ENCODE data around the gene ABI3.

ABI3 gene

DNA sequence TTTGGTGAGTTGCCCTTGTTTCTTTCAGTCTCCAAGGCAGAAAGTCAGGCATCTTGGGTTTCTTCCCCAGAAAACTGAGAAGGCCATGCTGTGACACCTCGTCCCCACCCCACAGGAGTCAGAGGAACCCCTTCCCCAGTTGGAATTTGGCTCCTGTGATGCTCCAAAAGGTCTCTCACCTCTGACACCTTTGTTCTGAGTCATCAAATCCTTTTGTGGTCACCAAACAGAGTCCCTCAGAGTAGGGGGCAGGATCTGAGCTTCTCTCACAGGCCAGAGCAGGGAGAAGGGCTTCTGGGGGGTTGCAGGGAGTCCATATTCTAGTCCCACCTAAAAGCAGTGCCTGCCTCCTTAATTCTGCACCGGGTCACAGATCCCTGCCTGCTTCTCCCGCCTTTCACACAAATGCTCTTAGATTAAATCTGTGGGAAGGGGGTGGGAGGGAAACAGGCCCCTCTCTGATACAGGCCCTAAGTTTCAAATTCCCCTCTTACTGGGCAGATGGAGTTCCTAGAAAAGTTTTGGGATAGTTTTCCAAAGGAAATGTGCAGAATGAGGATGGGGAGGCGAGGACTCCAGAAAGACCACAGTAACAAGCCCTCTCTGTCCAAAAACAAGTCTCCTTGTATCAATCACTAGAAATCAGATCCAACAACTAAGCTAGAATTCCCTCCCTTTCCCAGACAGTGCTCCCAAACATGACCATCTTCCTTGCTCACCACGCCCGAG is 18.7 kb downstream of the ABI3 start:
- Histone ChIP-seq H3K4me1 (peaks cover 0 to 28% (median 20%) of the 10 kb centered on the region in 4 donors), H3K27ac (no peak overlapping the region), H3K27me3 (peaks cover 0 to 58% of the 10 kb centered on the region in 2 donors), H3K4me3 (no peak overlapping the region), H3K36me3 (no peaks in the 10 kb centered on the region), H3K9me3 (no peaks in the 10 kb centered on the region)
- TF ChIP-seq, protein P1, sequence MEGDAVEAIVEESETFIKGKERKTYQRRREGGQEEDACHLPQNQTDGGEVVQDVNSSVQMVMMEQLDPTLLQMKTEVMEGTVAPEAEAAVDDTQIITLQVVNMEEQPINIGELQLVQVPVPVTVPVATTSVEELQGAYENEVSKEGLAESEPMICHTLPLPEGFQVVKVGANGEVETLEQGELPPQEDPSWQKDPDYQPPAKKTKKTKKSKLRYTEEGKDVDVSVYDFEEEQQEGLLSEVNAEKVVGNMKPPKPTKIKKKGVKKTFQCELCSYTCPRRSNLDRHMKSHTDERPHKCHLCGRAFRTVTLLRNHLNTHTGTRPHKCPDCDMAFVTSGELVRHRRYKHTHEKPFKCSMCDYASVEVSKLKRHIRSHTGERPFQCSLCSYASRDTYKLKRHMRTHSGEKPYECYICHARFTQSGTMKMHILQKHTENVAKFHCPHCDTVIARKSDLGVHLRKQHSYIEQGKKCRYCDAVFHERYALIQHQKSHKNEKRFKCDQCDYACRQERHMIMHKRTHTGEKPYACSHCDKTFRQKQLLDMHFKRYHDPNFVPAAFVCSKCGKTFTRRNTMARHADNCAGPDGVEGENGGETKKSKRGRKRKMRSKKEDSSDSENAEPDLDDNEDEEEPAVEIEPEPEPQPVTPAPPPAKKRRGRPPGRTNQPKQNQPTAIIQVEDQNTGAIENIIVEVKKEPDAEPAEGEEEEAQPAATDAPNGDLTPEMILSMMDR (IDR thresholded peaks at IDR 0.05): no peak
- DNase-seq: no peak
- intact Hi-C loops (cut with DNase I; ENCODE audit: low total_unique reads): loop anchor here (5.0 kb wide), 1 partner anchor 47 kb away; no protein-coding TSS in a partner anchor

DNA sequence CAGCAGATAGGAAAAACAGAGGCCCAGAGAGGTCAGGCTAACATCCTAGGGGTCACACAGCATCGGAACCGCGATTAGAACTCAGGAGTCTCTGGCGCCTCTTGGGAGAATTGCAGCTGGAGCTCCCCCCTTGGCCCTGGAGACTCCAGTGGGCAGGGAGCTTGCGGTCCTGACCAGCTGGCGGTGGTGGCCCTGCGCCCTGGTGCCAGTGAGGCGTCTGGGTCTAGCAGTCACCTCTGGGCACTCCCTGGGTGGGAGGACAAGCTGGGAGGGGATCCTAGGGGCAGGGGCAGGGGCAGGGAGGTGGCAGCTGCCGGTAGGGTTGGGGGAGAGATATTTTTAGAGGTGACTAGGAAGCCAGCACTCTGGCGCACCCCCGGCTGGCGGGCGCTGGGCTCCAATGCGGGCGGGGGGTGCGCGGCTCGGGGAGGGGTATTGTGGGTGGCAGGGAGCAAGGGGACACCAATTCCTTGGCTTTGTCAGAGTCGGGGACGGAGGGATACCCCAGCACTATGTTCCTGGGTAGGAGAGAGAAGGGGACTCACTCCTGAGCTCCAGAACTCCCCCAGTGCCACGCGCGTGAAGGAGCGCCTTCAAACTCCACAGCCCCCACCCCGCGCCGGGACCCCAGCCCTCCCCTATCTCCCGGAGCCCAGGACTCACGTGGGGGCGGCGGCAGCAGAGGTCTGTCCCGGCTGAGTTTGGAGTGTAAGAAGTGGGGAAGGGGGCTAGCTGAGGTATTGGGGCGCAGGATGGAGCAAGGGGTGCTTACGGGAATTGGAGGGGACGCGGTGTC is 19.5 kb downstream of the ABI3 start:
- TF ChIP-seq, protein P1 (IDR thresholded peaks at IDR 0.05): no peak
- Histone ChIP-seq H3K27ac (no peak overlapping the region), H3K36me3 (no peaks in the 10 kb centered on the region), H3K4me1 (peaks cover 0 to 20% (median 14%) of the 10 kb centered on the region in 4 donors), H3K4me3 (peak overlapping the region; percentile 37 to 50), H3K27me3 (peaks cover 0 to 51% of the 10 kb centered on the region in 2 donors), H3K9me3 (no peaks in the 10 kb centered on the region)
- intact Hi-C loops (cut with DNase I; ENCODE audit: low total_unique reads): loop anchor here (5.0 kb wide), 1 partner anchor 48 kb away; no protein-coding TSS in a partner anchor
- DNase-seq: no peak

DNA sequence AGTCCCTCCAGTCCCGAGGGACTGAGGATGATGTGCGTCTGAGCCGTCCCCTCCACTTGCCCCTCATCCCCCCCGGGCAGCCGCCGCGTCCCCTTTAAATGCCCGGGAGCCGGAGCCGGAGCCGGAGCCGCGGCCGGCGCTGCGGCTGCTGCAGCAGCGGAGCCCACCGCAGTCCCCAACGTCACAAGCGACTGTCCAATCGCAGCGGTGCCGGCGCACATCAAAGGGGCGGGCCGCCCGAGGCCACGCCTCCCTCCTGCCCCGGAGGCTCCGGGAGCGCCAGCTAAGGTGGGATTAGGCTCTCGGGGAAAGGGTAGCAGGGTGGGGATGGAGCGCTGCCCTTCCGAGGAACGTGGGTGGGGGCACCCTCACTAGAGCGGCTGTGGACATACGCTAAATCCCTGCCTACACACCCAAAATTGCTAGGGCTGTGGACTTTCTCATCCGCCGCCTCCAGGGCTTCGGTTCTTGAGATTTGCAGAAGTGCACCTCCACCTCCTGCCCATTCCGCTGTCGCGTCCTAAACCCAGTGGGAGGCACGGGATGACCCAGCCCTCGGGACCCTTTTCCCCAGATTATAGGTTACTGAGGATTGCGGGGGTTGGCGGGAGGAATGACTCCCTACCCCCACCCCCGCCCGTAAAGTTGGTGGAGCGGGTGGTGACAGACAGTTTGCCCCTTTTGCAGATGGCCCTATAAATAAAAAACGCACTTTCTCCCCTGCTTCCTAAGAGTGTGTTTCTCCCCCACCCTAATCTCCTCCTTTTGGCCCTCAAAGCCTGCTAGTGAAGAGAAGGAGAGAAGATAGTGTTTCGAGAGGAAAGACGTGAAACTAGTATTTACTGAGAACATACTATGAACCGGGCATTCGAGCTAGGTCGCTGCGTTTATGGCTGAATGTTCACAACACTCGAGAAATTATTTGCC is 20.4 kb downstream of the ABI3 start, which contains the start of gene PHOSPHO1:
PHOSPHO1 (minus strand) TSS at position 152 of the 927 bp plus-strand sequence. CDS start 4,096 bp downstream, outside the sequence.
- TF ChIP-seq, protein P1 (IDR thresholded peaks at IDR 0.05): no peak
- no peak within 1 kb of the TSS for H3K27ac ChIP-seq
- peak within 1 kb of the TSS; percentile 37 to 50 for H3K4me3 ChIP-seq
- H3K36me3 ChIP-seq: no peaks in the 10 kb centered on the region
- peaks cover 0 to 45% of the 10 kb centered on the region in 2 donors for H3K27me3 ChIP-seq
- peaks cover 0 to 20% (median 14%) of the 10 kb centered on the region in 4 donors for H3K4me1 ChIP-seq
- peak; percentile 63 to 82 for DNase-seq
- intact Hi-C loops (cut with DNase I; ENCODE audit: low total_unique reads): no loop called here
- H3K9me3 ChIP-seq: no peaks in the 10 kb centered on the region

DNA sequence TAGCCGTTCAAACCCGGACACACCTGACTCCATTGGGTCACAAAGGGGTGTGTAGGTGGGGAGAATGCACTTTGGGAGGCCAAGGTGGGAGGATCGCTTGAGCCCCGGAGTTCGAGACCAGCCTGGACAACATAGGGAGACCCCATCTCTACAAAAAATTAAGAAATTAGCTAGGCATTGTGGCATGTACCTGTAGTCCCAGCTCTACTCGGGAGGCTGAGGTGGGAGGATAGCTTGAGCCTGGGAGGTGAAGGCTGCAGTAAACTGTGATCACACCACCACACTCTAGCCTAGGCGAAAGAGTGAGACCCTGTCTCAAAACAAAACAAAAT is 21.0 kb downstream of the ABI3 start:
- no peaks in the 10 kb centered on the region for H3K9me3 ChIP-seq

More for the DNA sequence above, 21.0 kb downstream of the ABI3 start:
- intact Hi-C loops (cut with DNase I; ENCODE audit: low total_unique reads): no loop called here
- TF ChIP-seq, protein P1 (IDR thresholded peaks at IDR 0.05): no peak
- H3K36me3 ChIP-seq: no peaks in the 10 kb centered on the region
- no peak for DNase-seq
- peak overlapping the region in 1 of 2 donors; percentile 37 for H3K4me3 ChIP-seq
- no peak overlapping the region for H3K27ac ChIP-seq
- peaks cover 0 to 39% of the 10 kb centered on the region in 2 donors for H3K27me3 ChIP-seq
- peaks cover 0 to 20% (median 14%) of the 10 kb centered on the region in 4 donors for H3K4me1 ChIP-seq
